CD4-positive, alpha-beta T cell (primary cell): Measurements from ENCODE around the gene SLC24A4. TPM values are rescaled to one million over a fixed set of nuclear protein-coding genes. Genes with fewer than 3 reads are reported as not detected.

ENCODE experiments used
- ATAC-seq: fragments of 200-7000 bp; cut with Tn5 transposase; one replicate; pipeline ENCODE4 v1.10.0; 2022; ENCODE audit warnings: mild to moderate bottlenecking; ENCODE audit not compliant: poor library complexity
- CTCF ChIA-PET: fragments of 350-600 bp; sonication (Branson Sonifier 250); formaldehyde crosslinking; loops from one replicate; lab custom pipeline; 2021; ENCODE audit warnings: antibody characterized with exemption, inconsistent platforms; lab: Charles Lee
- POLR2A ChIA-PET: fragments of 350-600 bp; sonication (Branson Sonifier 250); formaldehyde crosslinking; loops from one replicate; lab custom pipeline; 2021; ENCODE audit warnings: antibody characterized with exemption, inconsistent platforms; lab: Charles Lee
- DNase-seq, 14 experiments: peaks; one replicate each; pipeline ENCODE4 v3.0.0-alpha.2; 2013 to 2020; ENCODE audit warnings: mixed read lengths in 2 of 14
- H3K27ac ChIP-seq, 2 donors: one replicate each; pipeline versions ENCODE4 v1.5.1 to v1.7.0; 2013; ENCODE audit warnings: low read length in 2 of 2, low read depth in 1 of 2, mild to moderate bottlenecking in 1 of 2
- H3K27me3 ChIP-seq, 2 experiments: 1 replicate in 1 of 2; 2 replicates in 1 of 2; pipeline versions ENCODE4 v1.6.1 to v1.7.0; 2013; ENCODE audit warnings: low read length in 2 of 2, control low read depth in 1 of 2, mild to moderate bottlenecking in 1 of 2, moderate library complexity in 1 of 2; ENCODE audit not compliant: insufficient read depth in 2 of 2, control insufficient read depth in 1 of 2
- H3K36me3 ChIP-seq: one replicate; pipeline ENCODE4 v1.6.1; 2013; ENCODE audit warnings: low read length, control low read depth; ENCODE audit not compliant: insufficient read depth
- H3K4me1 ChIP-seq: one replicate; pipeline ENCODE4 v1.6.1; 2013; ENCODE audit warnings: low read length, control low read depth; ENCODE audit not compliant: insufficient read depth
- H3K4me3 ChIP-seq: one replicate; pipeline ENCODE4 v1.5.1; 2013; ENCODE audit warnings: mild to moderate bottlenecking, low read length, moderate library complexity
- H3K9me3 ChIP-seq, 2 experiments: 1 replicate in 1 of 2; 2 replicates in 1 of 2; pipeline versions ENCODE4 v1.6.1 to v1.7.0; 2013; ENCODE audit warnings: low read length in 2 of 2, mild to moderate bottlenecking in 2 of 2, control low read depth in 1 of 2, moderate library complexity in 1 of 2; ENCODE audit not compliant: control insufficient read depth in 1 of 2, insufficient read depth in 1 of 2
- H3K27ac Mint-ChIP-seq: one replicate; pipeline ENCODE4 v1.8.0; 2020; ENCODE audit warnings: mixed read lengths
- H3K27me3 Mint-ChIP-seq: one replicate; pipeline ENCODE4 v1.8.0; 2021; ENCODE audit warnings: mixed read lengths
- H3K36me3 Mint-ChIP-seq: one replicate; pipeline ENCODE4 v1.8.0; 2021; ENCODE audit warnings: low read depth, mixed read lengths
- H3K4me1 Mint-ChIP-seq: one replicate; pipeline ENCODE4 v1.8.0; 2021; ENCODE audit warnings: low read depth, mixed read lengths
- H3K4me3 Mint-ChIP-seq: one replicate; pipeline ENCODE4 v1.8.0; 2020; ENCODE audit warnings: mild to moderate bottlenecking, mixed read lengths
- H3K9me3 Mint-ChIP-seq: one replicate; pipeline ENCODE4 v1.8.0; 2020; ENCODE audit warnings: mixed read lengths
- intact Hi-C, 2 experiments: fragments of 100-400 bp; cut with DNase I in 1 of 2; cut with micrococcal nuclease in 1 of 2; formaldehyde crosslinking; loops; one replicate each; pipeline versions ENCODE4 v1.15.1 to v1.9.0; 2023 to 2025; cut with DNase I, micrococcal nuclease
- total RNA-seq, 174 experiments: library from RNA in 2 of 174; stranded (reverse) in 2 of 174; gene quantifications; one replicate each; pipeline ENCODE4 v1.2.3 and lab custom pipeline; 2021 to 2026
- TF ChIP-seq, protein P1 (sequence below): fragments of 200-600 bp; IDR thresholded peaks from one replicate; pipeline ENCODE4 v1.8.0; 2022; ENCODE audit warnings: antibody characterized with exemption, mild to moderate bottlenecking

SLC24A4 gene
- total RNA-seq, 2 experiments from 2014 or later, result 0.11 to 0.19 TPM

DNA sequence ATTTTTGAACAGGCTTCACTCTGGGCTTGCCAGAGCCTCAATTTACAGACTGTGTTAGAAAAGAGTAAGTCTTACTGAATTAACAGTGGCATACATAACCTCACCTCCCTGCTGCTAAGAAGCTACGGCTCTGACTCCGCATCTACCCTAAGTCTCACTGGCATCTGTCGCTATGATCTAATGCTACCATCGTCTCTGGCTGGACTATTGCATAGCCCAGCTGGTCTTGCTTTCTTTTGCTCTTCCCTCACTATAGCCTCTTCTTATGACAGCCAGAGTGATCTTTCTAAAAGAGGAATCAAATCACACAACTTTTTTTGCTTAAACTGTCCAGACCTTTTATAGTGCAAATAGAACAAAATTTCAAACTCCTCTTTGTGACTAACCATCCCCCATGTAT, 81.1 kb downstream of the SLC24A4 start:
- no peak overlapping the region for H3K27ac Mint-ChIP-seq
- intact Hi-C loops, result no loop called here
- no peaks in the 10 kb centered on the region for H3K36me3 Mint-ChIP-seq
- H3K27ac ChIP-seq, result no peak overlapping the region
- no peaks in the 10 kb centered on the region for H3K36me3 ChIP-seq
- peaks cover 0 to 13% of the 10 kb centered on the region in 2 experiments for H3K9me3 ChIP-seq
- no peak for DNase-seq
- CTCF ChIA-PET, result no interaction called here
- no peaks in the 10 kb centered on the region for H3K4me1 ChIP-seq
- H3K27me3 ChIP-seq, result no peaks in the 10 kb centered on the region
- peaks cover 8% of the 10 kb centered on the region for H3K27me3 Mint-ChIP-seq
- TF ChIP-seq, protein P1, sequence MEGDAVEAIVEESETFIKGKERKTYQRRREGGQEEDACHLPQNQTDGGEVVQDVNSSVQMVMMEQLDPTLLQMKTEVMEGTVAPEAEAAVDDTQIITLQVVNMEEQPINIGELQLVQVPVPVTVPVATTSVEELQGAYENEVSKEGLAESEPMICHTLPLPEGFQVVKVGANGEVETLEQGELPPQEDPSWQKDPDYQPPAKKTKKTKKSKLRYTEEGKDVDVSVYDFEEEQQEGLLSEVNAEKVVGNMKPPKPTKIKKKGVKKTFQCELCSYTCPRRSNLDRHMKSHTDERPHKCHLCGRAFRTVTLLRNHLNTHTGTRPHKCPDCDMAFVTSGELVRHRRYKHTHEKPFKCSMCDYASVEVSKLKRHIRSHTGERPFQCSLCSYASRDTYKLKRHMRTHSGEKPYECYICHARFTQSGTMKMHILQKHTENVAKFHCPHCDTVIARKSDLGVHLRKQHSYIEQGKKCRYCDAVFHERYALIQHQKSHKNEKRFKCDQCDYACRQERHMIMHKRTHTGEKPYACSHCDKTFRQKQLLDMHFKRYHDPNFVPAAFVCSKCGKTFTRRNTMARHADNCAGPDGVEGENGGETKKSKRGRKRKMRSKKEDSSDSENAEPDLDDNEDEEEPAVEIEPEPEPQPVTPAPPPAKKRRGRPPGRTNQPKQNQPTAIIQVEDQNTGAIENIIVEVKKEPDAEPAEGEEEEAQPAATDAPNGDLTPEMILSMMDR, result no peak
- H3K4me1 Mint-ChIP-seq, result no peaks in the 10 kb centered on the region
- no peaks in the 10 kb centered on the region for H3K9me3 Mint-ChIP-seq
- H3K4me3 ChIP-seq, result no peak overlapping the region
- no peak overlapping the region for H3K4me3 Mint-ChIP-seq
- POLR2A ChIA-PET, result no interaction called here
- no peak for ATAC-seq

DNA sequence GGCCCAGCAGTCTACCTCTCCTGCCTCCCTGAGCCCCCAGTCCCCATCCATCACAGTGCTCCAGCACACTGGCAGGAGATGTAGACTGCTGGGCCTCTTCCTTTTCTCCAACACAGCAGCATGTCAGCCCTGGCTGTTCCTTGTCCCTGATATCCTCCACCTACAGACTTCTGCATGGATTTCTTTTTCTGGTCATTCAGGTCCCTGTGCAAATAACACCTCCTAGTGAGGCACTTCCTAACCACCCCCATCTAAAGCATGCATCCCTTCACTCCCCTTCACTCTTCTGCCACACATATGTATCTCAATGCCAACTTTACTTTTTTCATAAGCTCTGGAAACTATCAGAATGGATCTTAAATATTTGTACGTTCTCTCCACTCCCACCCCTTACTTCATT, 81.5 kb downstream of the SLC24A4 start:
- Histone ChIP-seq H3K36me3 (no peaks in the 10 kb centered on the region), H3K27me3 (no peaks in the 10 kb centered on the region), H3K27ac (no peak overlapping the region), H3K4me1 (no peaks in the 10 kb centered on the region), H3K4me3 (no peak overlapping the region), H3K9me3 (peaks cover 0 to 13% of the 10 kb centered on the region in 2 experiments)
- no peak for ATAC-seq
- DNase-seq, result no peak
- TF ChIP-seq, protein P1, result no peak
- Mint-ChIP-seq H3K9me3 (no peaks in the 10 kb centered on the region), H3K36me3 (no peaks in the 10 kb centered on the region), H3K27ac (no peak overlapping the region), H3K4me3 (no peak overlapping the region), H3K4me1 (no peaks in the 10 kb centered on the region), H3K27me3 (peaks cover 4% of the 10 kb centered on the region)
- ChIA-PET CTCF (no interaction called here), POLR2A (no interaction called here)
- intact Hi-C loops, result no loop called here

DNA sequence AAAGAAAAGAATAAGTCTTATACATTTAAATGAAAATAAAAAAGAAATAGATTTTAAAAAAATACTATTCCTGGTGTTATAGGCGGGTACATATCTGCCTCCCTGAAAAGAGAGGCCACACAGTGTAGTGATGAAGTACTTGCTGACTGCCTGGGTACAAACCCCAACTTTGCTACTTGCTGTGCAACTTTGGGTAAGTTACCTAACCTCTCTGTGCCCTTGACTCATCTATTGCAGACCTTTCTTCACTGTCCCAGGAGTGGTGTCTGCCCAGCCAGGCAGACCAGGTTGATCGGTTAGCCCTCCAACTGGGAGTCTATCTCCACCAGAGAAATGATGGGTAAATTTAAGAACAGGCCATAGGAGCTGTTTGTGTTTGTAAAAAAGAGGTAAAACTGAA, 82.0 kb downstream of the SLC24A4 start:
- no peak overlapping the region for H3K27ac Mint-ChIP-seq
- TF ChIP-seq, protein P1, result no peak
- Histone ChIP-seq H3K9me3 (peaks cover 0 to 13% of the 10 kb centered on the region in 2 experiments), H3K4me3 (no peak overlapping the region), H3K27me3 (no peaks in the 10 kb centered on the region), H3K27ac (no peak overlapping the region), H3K36me3 (no peaks in the 10 kb centered on the region), H3K4me1 (no peaks in the 10 kb centered on the region)
- intact Hi-C loops, result no loop called here
- H3K27me3 Mint-ChIP-seq, result no peaks in the 10 kb centered on the region
- H3K36me3 Mint-ChIP-seq, result no peaks in the 10 kb centered on the region
- H3K4me1 Mint-ChIP-seq, result no peaks in the 10 kb centered on the region
- DNase-seq, result no peak
- CTCF ChIA-PET, result no interaction called here
- H3K4me3 Mint-ChIP-seq, result no peak overlapping the region
- POLR2A ChIA-PET, result no interaction called here
- no peaks in the 10 kb centered on the region for H3K9me3 Mint-ChIP-seq
- no peak for ATAC-seq
